H9 (cell line): ENCODE data around the gene BARHL2. TPM values are rescaled to one million over a fixed set of nuclear protein-coding genes. Genes with fewer than 3 reads are reported as not detected.

Experiments used
- DNase-seq: peaks from one replicate; pipeline ENCODE4 v3.0.0-alpha.2; 2017
- H2AFZ ChIP-seq: one replicate; pipeline ENCODE4 v1.6.1; 2013; ENCODE audit warnings: mild to moderate bottlenecking, low read length, control low read depth, moderate library complexity
- H2AK5ac ChIP-seq: 2 replicates; pipeline ENCODE4 v1.6.1; 2013; ENCODE audit warnings: low read length, control low read depth, mixed read lengths; ENCODE audit not compliant: insufficient read length
- H2BK120ac ChIP-seq: one replicate; pipeline ENCODE4 v1.6.1; 2013; ENCODE audit warnings: low read depth, mild to moderate bottlenecking, low read length, control low read depth, inconsistent platforms; ENCODE audit not compliant: poor library complexity, severe bottlenecking
- H2BK12ac ChIP-seq: 2 replicates; pipeline ENCODE4 v1.6.1; 2013; ENCODE audit warnings: low read length, control low read depth, mixed read lengths, low read depth; ENCODE audit not compliant: insufficient read length
- H2BK15ac ChIP-seq: 2 replicates; pipeline ENCODE4 v1.6.1; 2013; ENCODE audit warnings: low read depth, low read length, control low read depth
- H2BK20ac ChIP-seq: one replicate; pipeline ENCODE4 v1.6.1; 2013; ENCODE audit warnings: low read depth, mild to moderate bottlenecking, low read length, control low read depth, inconsistent platforms; ENCODE audit not compliant: poor library complexity, severe bottlenecking
- H2BK5ac ChIP-seq: 2 replicates; pipeline ENCODE4 v1.6.1; 2013; ENCODE audit warnings: low read length, control low read depth, mixed read lengths; ENCODE audit not compliant: insufficient read length
- H3K14ac ChIP-seq: 2 replicates; pipeline ENCODE4 v1.6.1; 2013; ENCODE audit warnings: low read length, control low read depth; ENCODE audit not compliant: insufficient read depth
- H3K18ac ChIP-seq: 2 replicates; pipeline ENCODE4 v1.6.1; 2013; ENCODE audit warnings: low read depth, mild to moderate bottlenecking, mixed read lengths, low read length, control low read depth; ENCODE audit not compliant: insufficient read length
- H3K23ac ChIP-seq: 2 replicates; pipeline ENCODE4 v1.6.1; 2013; ENCODE audit warnings: low read length, control low read depth, mixed read lengths, low read depth; ENCODE audit not compliant: insufficient read length
- H3K23me2 ChIP-seq: 2 replicates; pipeline ENCODE4 v1.6.1; 2013; ENCODE audit warnings: low read depth, mild to moderate bottlenecking, mixed read lengths, low read length, control low read depth; ENCODE audit not compliant: insufficient read length, poor library complexity, severe bottlenecking
- H3K27ac ChIP-seq: 2 replicates; pipeline ENCODE4 v1.5.1; 2013; ENCODE audit warnings: low read length, control low read depth, mixed read lengths, low read depth; ENCODE audit not compliant: insufficient read length
- H3K27me3 ChIP-seq: 2 replicates; pipeline ENCODE4 v1.6.1; 2013; ENCODE audit warnings: low read length, control low read depth, inconsistent platforms; ENCODE audit not compliant: insufficient read depth
- H3K4ac ChIP-seq: 2 replicates; pipeline ENCODE4 v1.6.1; 2013; ENCODE audit warnings: low read depth, mild to moderate bottlenecking, control low read depth, inconsistent platforms, low read length, moderate library complexity
- H3K4me1 ChIP-seq: 2 replicates; pipeline ENCODE4 v1.6.1; 2013; ENCODE audit warnings: low read length, control low read depth, inconsistent platforms; ENCODE audit not compliant: insufficient read depth
- H3K4me2 ChIP-seq: 2 replicates; pipeline ENCODE4 v1.6.1; 2013; ENCODE audit warnings: low read length, control low read depth, mixed read lengths; ENCODE audit not compliant: insufficient read length, insufficient read depth
- H3K56ac ChIP-seq: 2 replicates; pipeline ENCODE4 v1.6.1; 2013; ENCODE audit warnings: low read depth, mild to moderate bottlenecking, mixed read lengths, low read length, control low read depth; ENCODE audit not compliant: insufficient read length
- H3K79me1 ChIP-seq: 2 replicates; pipeline ENCODE4 v1.6.1; 2013; ENCODE audit warnings: low read depth, mild to moderate bottlenecking, moderate library complexity, low read length, control low read depth, inconsistent platforms; ENCODE audit not compliant: insufficient read depth, poor library complexity, severe bottlenecking
- H3K79me2 ChIP-seq: 2 replicates; pipeline ENCODE4 v1.6.1; 2013; ENCODE audit warnings: low read length, control low read depth, inconsistent platforms; ENCODE audit not compliant: insufficient read depth
- H3K9ac ChIP-seq: 2 replicates; pipeline ENCODE4 v1.6.1; 2013; ENCODE audit warnings: low read length, control low read depth, mixed read lengths; ENCODE audit not compliant: insufficient read length; ENCODE audit errors: extremely low read depth
- H3K9me3 ChIP-seq: one replicate; pipeline ENCODE4 v1.6.1; 2013; ENCODE audit warnings: low read depth, low read length, inconsistent platforms; ENCODE audit not compliant: control insufficient read depth
- H3T11ph ChIP-seq: one replicate; pipeline ENCODE4 v1.6.1; 2013; ENCODE audit warnings: mild to moderate bottlenecking, low read length, control low read depth, inconsistent platforms
- H4K20me1 ChIP-seq: one replicate; pipeline ENCODE4 v1.6.1; 2013; ENCODE audit not compliant: control insufficient read depth, insufficient read length, insufficient read depth
- H4K5ac ChIP-seq: 2 replicates; pipeline ENCODE4 v1.6.1; 2013; ENCODE audit warnings: low read depth, mild to moderate bottlenecking, mixed read lengths, low read length, control low read depth; ENCODE audit not compliant: insufficient read length
- H4K8ac ChIP-seq: replicated peaks from 2 replicates; pipeline ENCODE4 v1.6.1; 2013; ENCODE audit warnings: low read length, control low read depth, mixed read lengths, low read depth; ENCODE audit not compliant: insufficient read length
- H4K91ac ChIP-seq: 2 replicates; pipeline ENCODE4 v1.6.1; 2013; ENCODE audit warnings: low read depth, mild to moderate bottlenecking, moderate library complexity, mixed read lengths, low read length, control low read depth; ENCODE audit not compliant: insufficient read length
- H3K27ac Mint-ChIP-seq, 3 experiments: 2 replicates in 2 of 3; 3 replicates in 1 of 3; pipeline ENCODE4 v1.8.0; 2020 to 2021; ENCODE audit warnings: mixed read lengths in 3 of 3, mild to moderate bottlenecking in 1 of 3, moderate library complexity in 1 of 3
- H3K27me3 Mint-ChIP-seq: 2 replicates; pipeline ENCODE4 v1.8.0; 2021; ENCODE audit warnings: low read depth, mild to moderate bottlenecking, moderate library complexity, mixed read lengths
- H3K36me3 Mint-ChIP-seq, 3 experiments: 2 replicates in 2 of 3; 3 replicates in 1 of 3; pipeline ENCODE4 v1.8.0; 2020 to 2021; ENCODE audit warnings: low read depth in 3 of 3, mixed read lengths in 3 of 3; ENCODE audit not compliant: insufficient read depth in 1 of 3
- H3K4me1 Mint-ChIP-seq, 2 experiments: 2 replicates each; pipeline ENCODE4 v1.8.0; 2020; ENCODE audit warnings: mixed read lengths in 2 of 2
- H3K4me3 Mint-ChIP-seq, 2 experiments: 2 replicates in 1 of 2; 3 replicates in 1 of 2; pipeline ENCODE4 v1.8.0; 2020 to 2021; ENCODE audit warnings: mild to moderate bottlenecking in 2 of 2, mixed read lengths in 2 of 2, moderate library complexity in 1 of 2
- H3K9me3 Mint-ChIP-seq, 2 experiments: 2 replicates in 1 of 2; 3 replicates in 1 of 2; pipeline ENCODE4 v1.8.0; 2020; ENCODE audit warnings: mild to moderate bottlenecking in 2 of 2, mixed read lengths in 2 of 2, moderate library complexity in 1 of 2
- WGBS: extraction: QIAGEN DNeasy Blood & Tissue Kit; methylation state at CpG from one replicate; pipeline ENCODE4 v1.1.7; 2013; ENCODE audit warnings: missing lambda C conversion rate, low lambda C conversion rate, mixed read lengths; ENCODE audit not compliant: insufficient read length; ENCODE audit errors: extremely low coverage; 5-methylcytosine and 5-hydroxymethylcytosine counted together
- total RNA-seq: library from RNA; stranded (reverse); gene quantifications from 2 replicates; pipeline ENCODE4 v1.2.1, GENCODE V29; 2021
- TF ChIP-seq, protein P1 (sequence below): fragments of 200-600 bp; sonication (generic); conservative IDR thresholded peaks from 3 replicates; pipeline ENCODE4 v1.8.0; 2021; ENCODE audit warnings: antibody characterized with exemption, mild to moderate bottlenecking

BARHL2 gene
- total RNA-seq, 1 experiment from 2014 or later, result not detected

GRCh38 chr1:90717665-90718410 is 736 bp upstream of the BARHL2 start:
- TF ChIP-seq, protein P1, sequence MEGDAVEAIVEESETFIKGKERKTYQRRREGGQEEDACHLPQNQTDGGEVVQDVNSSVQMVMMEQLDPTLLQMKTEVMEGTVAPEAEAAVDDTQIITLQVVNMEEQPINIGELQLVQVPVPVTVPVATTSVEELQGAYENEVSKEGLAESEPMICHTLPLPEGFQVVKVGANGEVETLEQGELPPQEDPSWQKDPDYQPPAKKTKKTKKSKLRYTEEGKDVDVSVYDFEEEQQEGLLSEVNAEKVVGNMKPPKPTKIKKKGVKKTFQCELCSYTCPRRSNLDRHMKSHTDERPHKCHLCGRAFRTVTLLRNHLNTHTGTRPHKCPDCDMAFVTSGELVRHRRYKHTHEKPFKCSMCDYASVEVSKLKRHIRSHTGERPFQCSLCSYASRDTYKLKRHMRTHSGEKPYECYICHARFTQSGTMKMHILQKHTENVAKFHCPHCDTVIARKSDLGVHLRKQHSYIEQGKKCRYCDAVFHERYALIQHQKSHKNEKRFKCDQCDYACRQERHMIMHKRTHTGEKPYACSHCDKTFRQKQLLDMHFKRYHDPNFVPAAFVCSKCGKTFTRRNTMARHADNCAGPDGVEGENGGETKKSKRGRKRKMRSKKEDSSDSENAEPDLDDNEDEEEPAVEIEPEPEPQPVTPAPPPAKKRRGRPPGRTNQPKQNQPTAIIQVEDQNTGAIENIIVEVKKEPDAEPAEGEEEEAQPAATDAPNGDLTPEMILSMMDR, result no peak
- H3K79me1 ChIP-seq, result no peaks in the 10 kb centered on the region
- H2AK5ac ChIP-seq, result no peak overlapping the region
- H3T11ph ChIP-seq, result no peak overlapping the region
- no peak overlapping the region for H3K18ac ChIP-seq
- no peak overlapping the region for H3K56ac ChIP-seq
- H2BK15ac ChIP-seq, result no peak overlapping the region
- H3K27me3 ChIP-seq, result peaks cover 84% of the 10 kb centered on the region
- peaks cover 22 to 58% of the 10 kb centered on the region in 2 experiments for H3K4me1 Mint-ChIP-seq
- no peak overlapping the region for H4K91ac ChIP-seq
- H2BK5ac ChIP-seq, result no peak overlapping the region
- H2AFZ ChIP-seq, result no peak overlapping the region
- no peaks in the 10 kb centered on the region for H4K20me1 ChIP-seq
- H3K23ac ChIP-seq, result no peak overlapping the region
- peaks cover 11 to 14% of the 10 kb centered on the region in 2 experiments; a peak in 3 of 5 replicates for H3K9me3 Mint-ChIP-seq
- DNase-seq, result peak; percentile 86
- peaks cover 6% of the 10 kb centered on the region for H3K23me2 ChIP-seq
- H3K9ac ChIP-seq, result no peak overlapping the region
- H3K36me3 Mint-ChIP-seq, result no peaks in the 10 kb centered on the region; a peak in 1 of 7 replicates
- no peak overlapping the region for H3K27ac Mint-ChIP-seq
- no peak overlapping the region for H3K14ac ChIP-seq
- no peak overlapping the region for H3K27ac ChIP-seq
- no peak overlapping the region for H4K5ac ChIP-seq
- H2BK12ac ChIP-seq, result no peak overlapping the region
- no peaks in the 10 kb centered on the region for H3K9me3 ChIP-seq
- H4K8ac ChIP-seq, result no peak overlapping the region
- no peak overlapping the region for H2BK120ac ChIP-seq
- peaks cover 98% of the 10 kb centered on the region for H3K27me3 Mint-ChIP-seq
- H3K79me2 ChIP-seq, result no peaks in the 10 kb centered on the region
- WGBS, result no CpG with 5 or more reads among the region's 94 CpGs
- H3K4me3 Mint-ChIP-seq, result peak overlapping the region; percentile 65 to 87
- H3K4me2 ChIP-seq, result peak overlapping the region; percentile 58
- peaks cover 2% of the 10 kb centered on the region; the same call in 1 of the 2 replicates for H3K4me1 ChIP-seq
- H2BK20ac ChIP-seq, result no peak overlapping the region
- no peak overlapping the region for H3K4ac ChIP-seq
